ENCODE measurements around the gene PGC. TPM values are rescaled to one million over a fixed set of nuclear protein-coding genes. Genes with fewer than 3 reads are reported as not detected.
A peak's percentile ranks its signal among the peaks of the same experiment; 100 is the strongest.

Gene PGC
- total RNA-seq, 4 donors from 2014 or later: 1.5 TPM; not detected in 3

GRCh38 chr6:41778895-41779294 lies 31.7 kb upstream of the PGC start:
- Histone ChIP-seq H3K4me1 (peaks cover 13 to 23% (median 20%) of the 10 kb centered on the region in 4 donors), H3K36me3 (peaks cover 0 to 13% (median 4%) of the 10 kb centered on the region in 4 donors), H3K4me3 (peak overlapping the region in 3 of 4 donors; percentile 67 to 87 (median 80)), H3K27me3 (no peaks in the 10 kb centered on the region), H3K9me3 (no peaks in the 10 kb centered on the region), H3K27ac (peak overlapping the region in 3 of 4 donors; percentile 66 to 95 (median 88))
- intact Hi-C loops (cut with DNase I; ENCODE audit: low total_unique reads): loop anchor here (5.0 kb wide), 1 partner anchor 262 kb away; no protein-coding TSS in a partner anchor
- WGBS, 2 donors (ENCODE audit: low coverage in 1 of 2): 0 to 46% methylated on average over 1 to 6 of the region's 6 CpGs
- no peak for DNase-seq
- in situ Hi-C loops (cut with MboI; ENCODE audit: low pct_ligation_motif_present in 1 of 4, low pct_unique_long_range_greater_than_20kb in 1 of 4, low sequenced_read_pairs in 3 of 4): loop anchor here in 1 of 4 donors (25.0 kb wide), 1 partner anchor 133 kb away; the partner anchor contains the start of genes BYSL and MED20
- TF ChIP-seq POLR2AphosphoS5 (IDR thresholded peaks at IDR 0.05) (no peak), POLR2A (IDR thresholded peaks at IDR 0.05) (no peak), EP300 (IDR thresholded peaks at IDR 0.05; ENCODE audit: low read depth) (no peak), CTCF (IDR thresholded peaks at IDR 0.05) (no peak)

DNA sequence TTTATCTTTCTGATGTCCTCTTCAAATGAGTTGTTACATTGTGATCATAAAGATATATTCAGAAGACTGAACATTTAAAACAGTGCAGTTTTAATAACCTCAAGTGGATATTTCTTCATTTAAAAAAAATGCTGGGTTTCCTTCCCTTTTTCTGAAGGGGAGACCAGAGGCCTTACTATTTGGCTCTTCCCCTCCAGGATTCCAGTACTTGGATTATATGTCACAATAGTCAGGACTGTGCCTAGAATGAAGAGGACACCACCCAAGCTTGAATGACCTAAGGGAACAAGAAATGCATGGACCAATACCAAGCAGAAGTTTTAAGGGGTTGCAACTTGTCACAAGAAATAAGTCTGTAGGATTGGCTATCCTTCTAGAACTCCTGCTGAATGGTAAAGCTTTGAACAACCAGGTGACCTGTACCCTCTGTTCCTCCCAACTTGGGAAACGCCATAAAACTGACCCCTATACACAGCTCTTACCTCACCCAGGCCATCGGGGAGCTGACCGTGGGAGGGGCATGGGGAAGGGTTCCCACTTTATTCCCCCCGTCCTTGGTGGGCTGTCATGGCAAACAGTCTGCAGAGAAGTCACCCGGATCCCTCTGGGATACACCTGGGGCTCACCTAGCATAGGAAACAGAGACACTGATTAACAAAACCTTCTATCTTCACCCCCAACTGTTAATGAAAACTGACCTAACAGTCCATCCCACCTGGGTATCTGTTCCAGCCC lies 30.5 kb upstream of the PGC start:
- in situ Hi-C loops (cut with MboI; ENCODE audit: low pct_ligation_motif_present in 1 of 4, low pct_unique_long_range_greater_than_20kb in 1 of 4, low sequenced_read_pairs in 3 of 4) (loop anchor here in 1 of 4 donors (25.0 kb wide), 1 partner anchor 135 kb away; the partner anchor contains the start of genes BYSL and MED20), intact Hi-C loops (cut with DNase I; ENCODE audit: low total_unique reads) (loop anchor here (5.0 kb wide), 1 partner anchor 260 kb away; no protein-coding TSS in a partner anchor)
- peaks cover 13 to 23% (median 20%) of the 10 kb centered on the region in 4 donors for H3K4me1 ChIP-seq
- no peak for DNase-seq
- WGBS, 2 donors (ENCODE audit: low coverage in 1 of 2): 86% methylated on average over 5 of the region's 5 CpGs; no CpG with 5 or more reads in 1 of the 2 donors
- no peak overlapping the region for H3K27ac ChIP-seq
- H3K36me3 ChIP-seq: peaks cover 0 to 20% (median 5%) of the 10 kb centered on the region in 4 donors
- TF ChIP-seq POLR2A (IDR thresholded peaks at IDR 0.05) (no peak), CTCF (IDR thresholded peaks at IDR 0.05) (no peak), POLR2AphosphoS5 (IDR thresholded peaks at IDR 0.05) (no peak), EP300 (IDR thresholded peaks at IDR 0.05; ENCODE audit: low read depth) (no peak)
- H3K4me3 ChIP-seq: no peak overlapping the region
- no peaks in the 10 kb centered on the region for H3K9me3 ChIP-seq
- no peaks in the 10 kb centered on the region for H3K27me3 ChIP-seq

DNA sequence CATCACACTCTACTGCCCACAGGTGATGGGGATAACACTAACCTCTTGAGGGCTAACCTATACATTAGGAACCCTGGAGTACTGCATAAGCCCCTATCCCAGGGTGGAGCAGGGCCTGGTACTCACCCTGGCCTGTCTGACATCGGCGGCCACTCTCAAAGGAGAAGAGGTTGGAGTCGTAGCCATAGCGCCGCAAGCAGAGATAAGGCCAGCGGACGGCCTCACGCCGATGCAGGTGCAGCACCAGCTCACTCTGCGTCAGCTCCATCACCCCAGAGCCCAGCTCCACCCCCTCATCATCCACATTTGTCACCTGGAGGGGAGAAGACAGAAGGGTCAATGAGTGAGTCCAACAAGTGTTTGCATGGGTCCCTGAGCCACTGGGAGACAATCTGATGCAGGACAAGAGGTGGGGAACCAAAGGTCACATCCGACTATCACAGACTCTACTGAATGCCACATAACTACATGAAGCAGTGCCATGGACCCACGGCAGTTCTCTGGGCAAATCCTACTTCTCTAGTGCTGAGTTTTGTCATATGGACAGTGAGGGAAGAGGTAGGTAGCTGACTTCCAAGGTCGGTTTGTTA lies 28.2 kb upstream of the PGC start:
- Histone ChIP-seq H3K36me3 (peaks cover 0 to 34% (median 17%) of the 10 kb centered on the region in 4 donors), H3K27ac (no peak overlapping the region), H3K4me3 (no peak overlapping the region), H3K4me1 (peaks cover 5 to 10% (median 8%) of the 10 kb centered on the region in 4 donors), H3K9me3 (no peaks in the 10 kb centered on the region), H3K27me3 (no peaks in the 10 kb centered on the region)
- in situ Hi-C loops (cut with MboI; ENCODE audit: low pct_ligation_motif_present in 1 of 4, low pct_unique_long_range_greater_than_20kb in 1 of 4, low sequenced_read_pairs in 3 of 4): loop anchor here in 1 of 4 donors (25.0 kb wide), 1 partner anchor 137 kb away; the partner anchor contains the start of genes BYSL and MED20
- DNase-seq: no peak
- intact Hi-C loops (cut with DNase I; ENCODE audit: low total_unique reads): loop anchor here (5.0 kb wide), 1 partner anchor 258 kb away; no protein-coding TSS in a partner anchor
- 89% methylated on average over 13 of the region's 13 CpGs; no CpG with 5 or more reads in 1 of the 2 donors for WGBS, 2 donors (ENCODE audit: low coverage in 1 of 2)
- no peak for TF ChIP-seq CTCF (IDR thresholded peaks at IDR 0.05)
- TF ChIP-seq EP300 (IDR thresholded peaks at IDR 0.05; ENCODE audit: low read depth): no peak
- TF ChIP-seq POLR2A (IDR thresholded peaks at IDR 0.05): no peak

DNA sequence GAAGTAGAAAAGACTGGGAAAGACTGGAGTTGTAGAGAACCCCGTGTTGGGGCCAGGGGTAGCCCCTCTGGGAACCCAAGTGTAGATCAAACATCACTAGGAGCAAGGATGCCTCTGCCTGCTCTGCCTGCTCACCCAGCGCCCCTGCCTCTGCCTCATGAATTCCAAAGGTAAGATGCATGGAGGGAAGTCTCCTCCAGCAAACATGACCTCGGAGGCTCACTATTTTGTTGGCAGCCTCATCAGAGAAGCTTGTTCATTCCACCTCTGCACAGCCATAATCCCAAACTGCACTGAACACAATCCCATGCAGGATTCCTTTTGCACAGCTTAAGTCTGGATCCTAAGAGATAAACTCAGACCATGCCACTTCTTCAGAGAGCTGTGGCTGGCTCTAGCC lies 27.6 kb upstream of the PGC start:
- no peak for DNase-seq
- 86% methylated on average over 3 of the region's 3 CpGs; no CpG with 5 or more reads in 1 of the 2 donors for WGBS, 2 donors (ENCODE audit: low coverage in 1 of 2)
- intact Hi-C loops (cut with DNase I; ENCODE audit: low total_unique reads) (loop anchor here (5.0 kb wide), 1 partner anchor 258 kb away; no protein-coding TSS in a partner anchor), in situ Hi-C loops (cut with MboI; ENCODE audit: low pct_ligation_motif_present in 1 of 4, low pct_unique_long_range_greater_than_20kb in 1 of 4, low sequenced_read_pairs in 3 of 4) (loop anchor here in 1 of 4 donors (25.0 kb wide), 1 partner anchor 137 kb away; the partner anchor contains the start of genes BYSL and MED20)
- Histone ChIP-seq H3K27ac (no peak overlapping the region), H3K36me3 (peaks cover 0 to 34% (median 17%) of the 10 kb centered on the region in 4 donors), H3K27me3 (no peaks in the 10 kb centered on the region), H3K4me1 (peaks cover 5 to 10% (median 8%) of the 10 kb centered on the region in 4 donors), H3K4me3 (no peak overlapping the region), H3K9me3 (no peaks in the 10 kb centered on the region)
- no peak for TF ChIP-seq POLR2A (IDR thresholded peaks at IDR 0.05)
- TF ChIP-seq CTCF (IDR thresholded peaks at IDR 0.05): no peak
- TF ChIP-seq EP300 (IDR thresholded peaks at IDR 0.05; ENCODE audit: low read depth): no peak
- no peak for TF ChIP-seq POLR2AphosphoS5 (IDR thresholded peaks at IDR 0.05)
